GM18502 (cell line): ENCODE measurements around the gene MSRB1.

ENCODE experiments used
- ATAC-seq: cut with Tn5 transposase; IDR thresholded peaks from one replicate; pipeline ENCODE4 v1.9.1; 2021; ENCODE audit warnings: mild to moderate bottlenecking; ENCODE audit not compliant: unreplicated experiment, poor library complexity

Gene MSRB1

GRCh38 chr16:1918351-1919326 is 24.4 kb downstream of the MSRB1 start, which contains the start of gene HS3ST6:
Gene HS3ST6 (minus strand): TSS chr16:1918415. CDS start chr16:1918323, 92 bp downstream.
- no peak for ATAC-seq

DNA sequence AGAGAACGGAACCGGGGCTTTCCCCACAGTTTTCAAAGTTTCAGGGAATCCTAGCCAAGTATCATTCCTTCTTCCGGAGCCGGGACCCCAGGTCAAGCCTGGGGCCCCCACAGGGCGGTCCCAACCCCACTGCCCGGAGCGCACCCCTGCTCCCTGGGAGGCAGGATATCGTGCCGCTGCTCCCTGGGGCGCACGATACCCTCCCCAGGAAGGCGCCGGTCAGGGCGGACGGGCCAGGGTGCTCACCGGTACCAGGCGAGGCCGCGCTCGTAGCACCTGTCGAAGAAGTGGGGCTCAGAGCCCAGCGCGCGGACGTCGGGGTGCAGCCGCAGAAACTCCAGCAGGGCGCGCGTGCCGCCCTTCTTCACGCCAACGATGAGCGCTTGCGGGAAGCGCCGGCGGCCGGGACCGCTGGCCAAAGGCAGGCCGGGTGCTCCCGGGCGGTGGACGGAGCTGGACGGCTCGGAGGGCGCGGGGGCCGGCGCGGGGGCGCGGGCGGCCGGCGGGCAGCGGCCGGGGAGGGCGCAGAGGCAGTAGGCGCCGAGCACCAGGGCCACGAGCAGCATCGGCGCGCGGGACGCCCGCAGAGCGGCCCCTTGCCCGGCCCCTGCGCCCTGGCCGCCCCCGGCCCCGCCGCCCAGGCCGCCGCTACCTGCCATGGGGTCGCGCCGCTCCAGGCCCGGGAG is 25.2 kb downstream of the MSRB1 start:
- ATAC-seq, result no peak

DNA sequence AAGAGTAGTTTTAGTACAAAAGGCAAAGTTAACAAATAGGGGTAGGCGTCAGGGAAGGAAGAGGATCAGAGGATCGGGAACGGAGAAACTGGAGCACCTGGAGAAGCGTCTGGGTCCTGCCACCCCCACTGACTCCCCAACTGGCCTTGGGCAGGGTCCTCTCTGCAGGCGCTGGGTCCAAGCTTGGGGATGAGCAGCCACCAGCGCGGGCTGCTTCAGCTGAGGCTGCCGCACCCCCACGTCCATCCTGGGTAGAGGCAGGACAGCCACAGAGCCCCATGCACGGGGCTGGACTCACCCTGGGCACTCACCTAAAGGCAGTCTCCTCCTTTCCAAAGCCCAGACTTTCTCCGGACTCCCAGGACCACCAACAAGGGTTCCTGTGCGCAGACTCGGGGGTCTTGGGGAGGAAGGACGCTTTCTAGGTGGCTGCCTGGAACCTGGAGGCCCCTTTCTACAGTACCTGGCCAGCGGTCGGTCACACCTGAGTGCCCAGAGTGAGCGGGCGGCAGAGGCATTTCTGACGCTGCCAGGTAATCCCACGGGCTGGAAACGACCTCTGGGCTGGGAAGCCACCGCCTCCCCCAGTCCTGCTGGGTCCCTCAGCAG is 25.8 kb downstream of the MSRB1 start:
- no peak for ATAC-seq

- no peak for ATAC-seq
Observed at GRCh38 chr16:1916640-1916990, 26.4 kb downstream of the MSRB1 start.

- ATAC-seq, result no peak
Observed at GRCh38 chr16:1915732-1916639, 27.0 kb downstream of the MSRB1 start.

DNA sequence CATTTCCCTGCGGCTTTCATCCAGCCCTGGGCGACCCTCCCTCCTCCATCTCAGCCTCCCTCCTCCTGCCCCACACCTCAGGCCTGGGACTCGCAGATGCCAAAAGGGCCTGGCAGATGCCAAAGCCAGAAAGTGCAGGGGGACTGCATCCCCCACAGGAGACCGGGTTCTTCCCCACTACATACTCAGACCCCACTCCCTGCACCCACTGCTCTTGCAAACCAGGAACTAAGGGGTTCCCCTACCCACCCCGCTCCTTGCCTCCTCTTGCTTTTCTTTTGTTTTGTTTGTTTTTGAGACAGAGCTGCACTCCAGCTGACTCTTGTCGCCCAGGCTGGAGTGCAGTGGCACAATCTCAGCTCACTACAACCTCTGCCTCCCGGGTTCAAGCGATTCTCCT is 28.0 kb downstream of the MSRB1 start:
- ATAC-seq, result no peak

- no peak for ATAC-seq
Observed at GRCh38 chr16:1914084-1914608, 28.9 kb downstream of the MSRB1 start.

GRCh38 chr16:1913327-1914083 is 29.5 kb downstream of the MSRB1 start:
- no peak for ATAC-seq

DNA sequence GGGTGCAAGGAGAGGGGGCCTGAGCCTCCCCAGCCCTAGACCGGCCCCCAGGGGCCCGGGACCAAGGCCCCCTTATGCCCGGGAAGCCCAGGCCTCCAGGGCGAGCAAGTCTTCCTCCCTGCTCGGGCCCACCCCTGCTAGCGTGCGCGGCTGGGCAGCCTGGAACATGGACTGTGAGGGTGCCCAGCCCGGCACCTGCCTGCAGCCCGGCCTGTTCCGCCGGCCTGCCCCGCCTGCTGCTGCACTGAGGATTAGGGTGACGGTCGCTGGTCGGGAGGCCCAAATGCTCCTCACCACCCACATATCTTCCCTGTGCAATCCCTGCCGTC is 30.8 kb downstream of the MSRB1 start:
- no peak for ATAC-seq

DNA sequence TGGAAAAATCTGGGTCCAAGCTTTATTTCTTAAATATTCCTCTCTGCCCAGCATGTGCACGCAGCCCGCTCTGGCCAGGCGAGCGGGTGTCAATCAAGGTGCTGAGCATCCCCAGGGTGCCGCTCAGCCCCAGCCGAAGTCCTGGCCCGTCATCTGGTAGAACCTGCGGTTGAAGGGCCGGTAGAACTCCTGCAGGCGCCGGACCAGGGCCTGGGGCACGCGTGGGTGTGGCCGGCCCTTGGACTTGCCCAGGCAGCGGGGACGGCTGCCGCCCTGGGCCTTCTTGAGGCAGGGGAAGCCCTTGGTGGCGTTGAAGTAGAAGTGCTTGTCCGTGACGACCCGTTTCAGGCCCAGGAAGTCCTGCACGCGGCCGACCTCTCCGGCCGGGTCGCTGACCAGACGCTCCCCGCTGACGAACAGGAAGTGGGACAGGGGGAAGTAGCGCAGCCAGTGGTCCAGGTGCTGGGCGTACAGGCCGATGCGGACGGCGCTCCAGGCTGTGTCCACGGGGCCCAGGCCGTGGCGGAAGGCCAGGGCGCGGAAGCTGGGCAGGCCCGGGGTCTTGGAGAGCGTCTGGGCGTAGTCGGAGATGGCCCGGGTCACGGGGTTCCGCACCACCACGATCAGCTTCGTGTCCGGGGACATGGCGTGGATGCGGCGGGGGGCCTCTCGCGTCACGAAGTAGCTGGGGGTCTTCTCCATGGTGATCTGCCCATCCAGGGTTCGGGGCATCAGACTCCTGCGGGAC is 31.4 kb downstream of the MSRB1 start:
- no peak for ATAC-seq

DNA sequence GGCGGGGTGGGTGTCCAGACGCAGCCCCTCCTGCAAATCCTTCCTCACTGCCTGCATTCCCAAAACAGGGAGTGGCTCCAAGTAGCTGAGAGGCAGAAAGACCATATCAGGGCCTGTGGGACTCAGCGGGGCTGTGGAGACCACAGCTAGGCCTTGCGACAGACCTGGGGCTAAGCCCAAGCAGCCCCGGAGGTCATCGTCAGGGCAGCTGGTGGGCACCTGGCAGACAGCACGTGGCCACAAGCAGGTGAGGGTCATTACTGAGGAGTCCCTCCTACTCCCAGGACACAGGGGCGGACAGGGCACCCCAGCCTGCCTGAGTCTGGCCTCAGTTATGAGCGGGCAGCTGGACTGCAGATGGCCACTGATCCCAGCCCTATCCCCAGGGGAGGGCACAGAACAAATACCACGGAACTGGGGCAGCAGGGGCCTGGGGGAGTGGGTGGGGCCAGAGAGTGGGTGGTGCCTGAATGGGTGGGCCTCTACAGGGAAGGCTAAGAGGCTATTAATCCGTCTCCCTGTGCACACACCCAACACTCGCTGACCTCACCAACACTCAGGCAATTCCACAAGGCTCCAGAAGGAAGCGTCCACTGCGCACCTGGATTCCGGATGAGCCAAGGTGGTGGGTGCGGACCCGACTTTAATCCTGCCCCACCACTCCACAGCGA is 33.3 kb downstream of the MSRB1 start:
- no peak for ATAC-seq

- no peak for ATAC-seq
Observed at GRCh38 chr16:1908983-1909382, 34.0 kb downstream of the MSRB1 start.

- no peak for ATAC-seq
Observed at GRCh38 chr16:1908184-1908583, 34.8 kb downstream of the MSRB1 start.

DNA sequence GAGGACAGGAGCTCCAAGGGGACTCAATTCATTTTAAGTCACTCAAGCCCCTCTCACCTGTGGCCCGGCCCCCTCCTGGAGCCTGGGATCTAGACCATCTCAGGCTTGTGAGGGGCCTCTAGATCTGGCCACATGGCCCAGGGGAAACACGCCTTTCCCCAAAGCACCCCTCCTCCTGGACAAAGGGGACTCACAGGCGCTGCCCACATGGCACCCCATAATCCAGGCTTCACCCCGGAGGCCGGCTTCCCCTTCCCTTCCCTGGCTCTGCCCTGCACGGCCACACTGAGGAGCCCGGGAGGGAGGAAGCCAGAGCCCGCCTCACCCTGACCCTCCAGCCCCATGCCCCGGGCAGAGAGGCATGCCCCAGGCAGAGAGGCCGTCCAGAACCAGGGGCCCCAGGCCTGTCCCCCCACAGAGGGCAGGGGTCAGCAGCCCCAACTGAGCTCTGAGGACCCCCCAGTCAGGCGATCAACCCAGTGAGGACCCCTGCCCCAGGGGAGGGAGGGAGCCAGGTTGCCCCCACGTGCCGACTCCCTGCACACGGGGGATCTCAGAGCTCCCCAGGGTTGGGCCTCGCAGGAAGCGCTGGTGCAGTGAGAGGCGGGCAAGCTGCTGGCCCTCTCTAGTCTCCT is 35.7 kb downstream of the MSRB1 start:
- no peak for ATAC-seq

GRCh38 chr16:1906846-1907165 is 36.2 kb downstream of the MSRB1 start:
- no peak for ATAC-seq

DNA sequence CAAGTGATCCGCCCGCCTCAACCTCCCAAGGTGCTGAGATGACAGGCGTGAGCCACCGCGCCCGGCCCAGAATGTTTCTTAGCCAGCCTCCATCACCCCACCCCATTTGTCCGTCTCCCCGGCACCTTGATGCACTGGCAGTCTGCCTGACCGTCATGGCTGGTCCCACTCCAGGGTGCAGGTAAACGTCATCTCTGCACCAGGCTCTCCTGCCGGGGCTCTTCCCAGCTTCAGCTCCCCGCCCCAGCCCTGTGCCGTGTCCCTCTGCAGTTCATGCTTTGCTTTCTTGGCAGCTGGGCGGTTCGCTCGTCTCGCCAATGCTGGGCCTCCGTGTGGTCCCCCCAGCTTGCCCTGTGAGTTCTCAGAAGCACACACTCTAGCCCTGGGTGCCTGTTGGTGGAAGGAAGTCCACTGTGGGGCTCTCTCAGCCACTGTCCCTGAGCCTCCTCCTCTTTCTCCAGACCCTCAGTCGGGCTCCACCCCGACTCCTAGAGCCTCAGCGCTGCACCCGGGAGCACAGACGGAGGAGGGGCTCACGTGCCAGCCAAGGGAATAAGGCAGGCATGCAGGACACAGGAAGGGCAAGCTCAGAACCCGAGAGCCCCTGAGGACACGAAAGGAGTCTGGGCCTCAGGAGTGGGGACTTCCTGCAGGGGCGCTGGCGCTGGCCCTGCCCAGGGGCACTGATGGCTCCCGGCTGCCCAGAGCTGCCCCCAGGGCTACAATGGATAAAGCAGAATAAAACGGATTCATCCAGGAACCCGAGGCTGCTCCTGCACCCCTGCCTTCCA is 36.7 kb downstream of the MSRB1 start:
- ATAC-seq, result no peak
